Stimulated activated CD4-positive, alpha-beta T cell treated with anti-CD3 and anti-CD28 coated beads, Interleukin-4, amount 100 ng/mL, for 48 hours (primary cell): ENCODE data around the gene NOL4L.

Source experiments
- DNase-seq, 2 donors: peaks; one replicate each; pipeline ENCODE4 v3.0.0-alpha.2; 2020; ENCODE audit warnings: low read depth in 2 of 2

NOL4L gene

GRCh38 chr20:32613192-32614053, 28.3 kb upstream of the NOL4L start:
- DNase-seq, result no peak

GRCh38 chr20:32612351-32613191, 27.4 kb upstream of the NOL4L start:
- DNase-seq, result no peak

- no peak for DNase-seq
These were observed 26.7 kb upstream of the NOL4L start for GRCh38 chr20:32611868-32612267.

DNA sequence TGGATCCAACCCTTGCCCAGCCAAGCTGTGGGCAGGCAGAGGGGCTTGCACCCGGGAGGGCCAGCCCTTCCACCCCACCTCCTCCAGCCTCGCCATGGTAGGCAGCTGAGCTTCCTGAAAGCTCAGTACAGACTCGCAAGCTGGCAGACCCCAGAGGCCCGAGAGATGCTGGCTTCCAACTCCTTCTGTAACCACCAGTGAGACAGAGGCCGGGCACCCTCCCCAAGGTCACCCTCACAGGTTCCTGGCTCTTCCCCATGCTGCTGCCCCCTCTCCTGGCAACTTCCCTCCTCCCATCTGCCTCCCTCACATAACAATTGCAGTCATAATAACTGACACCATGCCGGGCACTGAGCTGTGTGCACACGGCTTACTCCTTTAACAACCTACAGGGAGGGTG, 26.2 kb upstream of the NOL4L start:
- DNase-seq, result no peak

DNA sequence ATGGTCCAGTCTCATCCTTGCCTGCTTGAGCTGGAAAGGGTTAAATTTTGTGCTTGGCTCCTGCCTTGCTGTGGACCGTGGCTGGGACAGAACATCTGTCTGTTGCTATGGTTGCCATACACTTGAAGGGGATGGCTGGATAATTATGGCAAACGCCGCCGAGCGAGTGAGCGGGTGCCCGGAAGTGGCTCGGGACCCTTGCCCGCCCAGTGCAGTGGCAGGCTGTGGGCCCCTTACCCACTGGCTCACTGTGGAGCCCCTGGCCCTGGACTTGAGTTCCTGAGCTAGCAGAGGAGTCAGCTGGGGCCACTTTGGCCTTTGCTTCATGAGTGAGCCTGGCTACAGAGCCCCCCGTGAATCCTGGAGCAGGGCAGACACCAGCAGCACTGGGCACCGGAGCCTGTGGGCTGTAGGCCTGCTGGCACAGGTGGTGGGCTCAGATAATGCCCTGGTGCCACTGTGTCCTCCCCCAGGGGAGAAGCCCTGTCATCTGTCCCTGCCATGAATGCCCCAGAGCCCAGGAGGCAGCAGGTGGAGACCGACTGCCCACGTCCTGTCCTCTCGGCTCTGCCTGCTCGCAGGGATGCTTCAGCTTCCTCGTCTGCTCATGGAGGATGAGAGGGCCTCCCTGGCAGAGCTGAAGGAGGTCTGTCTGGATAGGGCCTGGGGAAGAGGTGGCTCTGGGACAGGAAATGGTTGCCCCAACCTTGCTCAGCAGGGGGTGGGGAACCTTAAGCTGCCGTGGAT, 25.5 kb upstream of the NOL4L start:
- DNase-seq, result no peak

GRCh38 chr20:32609993-32610392, 24.9 kb upstream of the NOL4L start:
- no peak for DNase-seq

DNA sequence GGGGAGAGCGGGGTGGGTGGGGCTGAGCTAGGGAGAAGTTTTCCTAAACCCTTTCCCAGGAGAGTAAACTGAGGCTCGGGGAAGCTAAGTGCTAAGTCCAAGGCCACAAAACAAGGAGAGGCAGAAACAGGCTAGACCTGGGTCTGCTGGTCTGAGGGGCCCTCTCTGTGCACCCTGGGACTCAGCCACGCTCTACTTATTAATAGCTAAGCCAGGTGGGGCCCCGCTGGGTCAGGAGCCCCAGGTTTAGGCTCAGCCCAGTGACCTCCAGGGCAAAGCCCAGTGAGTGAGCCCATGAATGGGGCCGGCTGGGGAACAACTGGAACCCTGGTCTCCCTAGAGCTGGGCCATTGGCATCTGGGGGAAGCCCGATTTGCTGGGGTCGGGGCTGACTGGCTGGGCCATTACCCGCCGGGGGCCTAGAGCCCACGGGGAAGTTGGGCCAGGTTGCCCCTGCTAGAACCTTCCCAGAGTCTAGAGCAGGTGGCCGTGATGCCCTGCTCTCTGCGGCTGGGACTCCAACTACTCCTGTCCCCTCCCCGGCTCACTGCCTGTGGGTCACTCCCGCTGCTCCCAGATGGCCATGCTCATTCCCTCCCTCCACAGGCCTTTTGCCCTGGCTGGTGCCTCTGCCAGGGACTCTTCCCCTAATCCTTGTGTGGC, 24.1 kb upstream of the NOL4L start:
- no peak for DNase-seq

- DNase-seq, result no peak
These were observed 23.5 kb upstream of the NOL4L start for GRCh38 chr20:32608664-32609015.

DNA sequence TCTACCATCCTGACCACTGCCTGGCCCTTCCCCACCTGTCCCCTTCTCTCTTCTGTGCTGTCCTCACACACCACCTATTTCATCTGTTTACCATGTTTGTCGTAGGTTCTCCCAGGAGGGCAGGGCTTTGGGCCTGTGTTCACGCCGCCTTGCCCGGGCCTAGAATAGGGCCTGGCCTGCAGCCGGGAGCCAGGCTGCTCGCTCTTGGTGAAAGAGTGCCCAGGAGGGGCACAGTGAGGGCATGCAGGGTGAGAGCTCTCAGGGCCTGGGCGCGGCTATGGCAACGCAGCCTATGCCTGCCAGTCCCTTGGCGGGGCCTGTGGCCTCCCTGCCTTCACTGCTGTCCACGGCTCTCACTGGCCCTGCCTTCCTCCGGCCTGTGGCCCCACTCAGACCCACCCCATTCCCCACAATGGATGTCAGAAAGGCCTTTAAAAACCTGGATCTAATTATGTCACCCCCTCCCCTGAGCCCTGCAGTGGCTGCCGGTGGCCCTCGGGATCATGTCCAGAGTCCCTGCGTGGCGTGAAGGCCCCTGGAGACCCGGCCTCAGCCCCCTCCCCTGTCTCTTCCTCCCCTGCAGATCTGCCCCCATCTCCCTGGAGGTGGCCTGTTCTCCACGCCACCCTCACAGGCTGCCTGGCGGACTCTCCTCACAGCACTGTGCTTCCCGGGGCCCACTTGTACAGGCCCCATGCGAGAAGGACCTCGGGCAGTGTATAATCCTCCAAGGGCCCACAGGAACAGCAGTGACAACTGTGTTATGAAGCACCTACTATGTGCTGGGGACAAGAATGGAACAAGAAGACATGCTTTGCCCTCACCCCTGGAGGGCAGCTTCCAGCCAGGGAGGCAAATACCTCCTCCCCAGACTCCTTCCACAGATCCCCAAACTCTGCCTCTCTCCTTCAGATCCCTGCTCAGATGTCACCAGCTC, 22.9 kb upstream of the NOL4L start:
- no peak for DNase-seq

- DNase-seq, result no peak
These were observed 22.2 kb upstream of the NOL4L start for GRCh38 chr20:32607324-32607723.

GRCh38 chr20:32606790-32607189, 21.7 kb upstream of the NOL4L start:
- no peak for DNase-seq

DNA sequence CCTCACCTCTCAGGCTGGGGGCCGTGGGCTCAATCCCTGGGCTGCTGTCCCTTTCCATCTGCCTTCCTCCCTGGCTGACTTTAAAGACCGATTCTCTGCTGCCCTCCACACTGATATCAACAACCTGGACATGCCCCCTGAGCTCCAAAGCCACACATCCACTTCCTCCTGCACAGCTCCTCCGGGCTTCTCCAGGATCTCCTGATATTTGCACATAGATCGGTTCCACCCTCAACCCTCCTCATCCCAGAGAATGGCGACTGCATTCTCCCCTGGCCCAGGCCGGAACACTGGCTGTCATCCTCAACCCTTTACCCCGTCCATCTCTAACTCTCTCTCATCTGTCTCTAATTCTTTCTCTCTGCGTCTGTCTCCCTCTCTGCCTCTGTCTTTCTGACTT, 21.0 kb upstream of the NOL4L start:
- no peak for DNase-seq

DNA sequence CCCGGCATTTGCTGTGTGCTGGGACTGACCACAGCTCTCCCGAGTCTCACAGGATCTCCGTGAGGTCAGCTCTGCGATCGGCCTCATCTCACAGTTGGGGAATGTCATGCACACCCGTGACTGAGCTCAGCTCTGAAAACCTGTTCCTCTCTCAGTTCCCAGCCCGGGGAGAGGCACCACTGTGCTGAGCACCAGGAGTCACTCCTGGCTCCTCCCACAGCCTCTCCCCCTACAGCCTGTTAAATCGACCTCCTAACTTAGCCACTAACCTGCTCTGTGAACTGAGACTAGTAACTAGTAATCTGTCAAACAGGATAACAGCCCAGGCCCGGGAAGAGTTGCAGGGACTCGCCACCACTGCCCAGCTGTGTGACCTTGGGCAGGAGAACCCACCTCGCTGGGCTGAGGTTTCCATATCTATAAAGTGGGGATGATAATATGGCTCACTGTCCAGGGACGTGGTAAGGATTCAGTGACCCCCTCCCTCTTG, 20.1 kb upstream of the NOL4L start:
- no peak for DNase-seq

DNA sequence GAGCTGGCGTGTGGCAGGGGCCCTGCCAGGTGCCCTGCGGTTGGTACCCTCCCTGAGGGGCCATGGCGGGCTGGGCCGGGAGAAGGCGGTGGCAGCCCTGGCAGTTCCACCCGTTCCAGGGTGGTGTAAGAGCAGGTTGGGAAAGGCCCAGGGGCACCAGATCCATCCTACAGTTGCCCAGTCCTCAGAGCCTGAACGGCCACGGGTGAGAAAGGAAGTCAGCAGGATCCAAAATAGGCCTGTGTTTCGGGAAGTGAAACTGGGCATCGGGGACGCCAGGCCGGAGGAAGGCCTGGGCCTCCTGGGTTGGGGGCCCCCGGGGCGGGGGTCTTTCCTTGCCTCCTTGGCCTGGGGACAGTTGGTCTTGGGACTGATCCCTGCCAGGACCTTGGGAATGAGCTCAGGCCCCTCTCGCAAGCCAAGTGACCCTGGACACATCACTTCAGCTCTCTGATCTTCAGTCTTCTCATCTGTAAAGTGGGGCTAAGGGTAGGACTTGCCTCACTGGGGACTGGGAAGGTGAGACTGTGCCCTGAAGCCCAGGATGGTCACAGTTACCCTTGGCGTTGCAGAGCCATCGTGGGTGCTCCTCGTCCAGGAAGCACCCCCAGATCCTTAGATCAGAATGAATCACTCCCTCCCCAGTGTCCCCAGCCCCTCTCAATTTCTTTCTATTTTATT, 18.1 kb upstream of the NOL4L start:
- no peak for DNase-seq

GRCh38 chr20:32602273-32602672, 17.1 kb upstream of the NOL4L start:
- DNase-seq, result no peak

- DNase-seq, result no peak
These were observed 15.6 kb upstream of the NOL4L start for GRCh38 chr20:32600681-32601237.

DNA sequence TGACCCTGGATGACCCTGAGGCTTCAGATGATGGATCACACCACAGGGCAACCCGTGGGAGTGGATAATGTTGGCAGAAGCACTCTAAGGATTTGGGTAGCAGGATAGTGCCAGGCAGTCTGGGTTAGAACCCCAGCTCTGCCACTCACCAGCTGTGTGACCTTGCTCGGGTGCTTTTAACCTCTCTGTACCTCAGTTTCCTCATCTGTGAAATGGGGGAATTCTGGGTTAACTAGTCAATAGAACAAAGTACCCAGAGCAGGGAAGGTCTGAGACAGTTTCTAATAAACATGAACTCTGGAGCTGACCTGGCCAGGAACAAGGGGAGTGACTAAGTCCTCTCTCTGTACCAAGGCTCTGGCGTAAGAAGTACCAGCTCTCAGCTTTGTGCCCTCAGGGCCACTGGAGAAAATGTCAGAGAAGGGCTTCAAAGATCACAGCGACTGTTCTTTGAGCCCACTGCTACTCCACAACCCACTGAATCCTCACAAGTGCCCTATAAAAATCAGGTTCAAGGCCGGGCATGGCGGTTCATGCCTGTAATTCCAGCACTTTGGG, 14.7 kb upstream of the NOL4L start:
- DNase-seq, result no peak

DNA sequence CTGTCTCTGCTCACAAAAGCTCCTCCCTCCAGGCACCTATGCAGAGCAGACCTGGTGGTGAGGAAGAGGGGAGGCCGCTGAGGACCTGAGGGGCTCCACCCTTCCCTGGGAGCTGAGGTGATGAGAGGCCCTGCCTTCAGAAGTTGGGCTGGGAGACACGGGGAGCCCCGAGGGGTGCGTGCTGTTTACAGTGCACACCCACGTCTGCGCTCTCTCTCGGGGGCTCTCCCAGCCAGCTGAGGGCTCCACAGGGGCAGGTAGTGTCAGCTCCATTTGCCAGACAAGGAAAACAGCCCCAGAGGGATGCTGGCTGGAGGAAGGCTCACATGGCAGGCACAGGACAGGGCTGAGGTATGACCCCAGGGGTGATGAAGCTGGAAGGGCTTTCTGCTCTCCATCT, 13.5 kb upstream of the NOL4L start:
- no peak for DNase-seq

DNA sequence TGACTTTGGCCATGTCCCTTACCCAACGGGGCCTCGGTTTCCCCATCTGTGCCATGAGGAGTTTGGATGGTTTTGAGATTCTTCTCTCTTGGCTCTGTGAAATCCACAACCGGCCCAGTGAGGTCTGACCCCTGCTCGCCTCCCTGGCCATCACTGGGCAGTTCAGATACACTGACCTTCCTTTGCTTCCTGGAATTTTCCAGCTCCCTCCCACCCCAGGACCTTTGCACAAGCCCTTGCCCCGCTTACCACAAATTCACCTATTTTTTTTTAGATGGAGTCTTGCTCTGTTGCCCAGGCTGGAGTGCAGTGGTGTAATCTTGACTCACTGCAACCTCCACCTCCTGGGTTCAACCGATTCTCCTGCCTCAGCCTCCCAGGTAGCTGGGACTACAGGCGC, 12.6 kb upstream of the NOL4L start:
- DNase-seq, result no peak
